Measurements from ENCODE around the gene ARMC5. TPM values are rescaled to one million over a fixed set of nuclear protein-coding genes. Genes with fewer than 3 reads are reported as not detected.
"Not testable (repeated sequence)": the region's sequence is repeated elsewhere in the genome, so short reads cannot be mapped to it uniquely, and the experiment has no call there.

The ARMC5 gene
- total RNA-seq, 2 donors from 2014 or later, result 9.4 to 12.1 TPM

GRCh38 chr16:31501226-31501965 lies 42.1 kb downstream of the ARMC5 start:
- H3K27ac ChIP-seq (ENCODE audit: low read depth, low read length), result no peak overlapping the region
- Mint-ChIP-seq H3K4me1 (peaks cover 5% of the 10 kb centered on the region), H3K27ac (no peak overlapping the region), H3K27me3 (ENCODE audit: insufficient read depth) (no peaks in the 10 kb centered on the region), H3K9me3 (no peaks in the 10 kb centered on the region), H3K4me3 (no peak overlapping the region), H3K36me3 (ENCODE audit: low read depth) (peaks cover 21% of the 10 kb centered on the region)
- DNase-seq, result no peak
- no peaks in the 10 kb centered on the region for H3K27me3 ChIP-seq (ENCODE audit: control insufficient read depth, insufficient read depth, low read length, poor library complexity, severe bottlenecking)
- peaks cover 23% of the 10 kb centered on the region for H3K36me3 ChIP-seq (ENCODE audit: control insufficient read depth, insufficient read depth, low read length)
- H3K9me3 ChIP-seq (ENCODE audit: control insufficient read depth, low read length), result no peaks in the 10 kb centered on the region
- no peak overlapping the region for H3K4me3 ChIP-seq (ENCODE audit: low read length)
- 69 to 100% methylated on average over 1 to 3 of the region's 3 CpGs for WGBS, 2 experiments (ENCODE audit: insufficient coverage in 1 of 2, insufficient read length in 1 of 2)
- H3K9ac ChIP-seq (ENCODE audit: extremely low read depth, low read length, poor library complexity, severe bottlenecking), result no peak overlapping the region
- H3K4me1 ChIP-seq (ENCODE audit: control insufficient read depth, insufficient read depth, low read length), result no peaks in the 10 kb centered on the region
- TF ChIP-seq CTCF (conservative IDR thresholded peaks at IDR 0.05), result no peak

- no peak for DNase-seq
- Histone ChIP-seq H3K9me3 (ENCODE audit: control insufficient read depth, low read length) (no peaks in the 10 kb centered on the region), H3K36me3 (ENCODE audit: control insufficient read depth, insufficient read depth, low read length) (peaks cover 19% of the 10 kb centered on the region), H3K9ac (ENCODE audit: extremely low read depth, low read length, poor library complexity, severe bottlenecking) (no peak overlapping the region), H3K27ac (ENCODE audit: low read depth, low read length) (no peak overlapping the region), H3K4me1 (ENCODE audit: control insufficient read depth, insufficient read depth, low read length) (no peaks in the 10 kb centered on the region), H3K4me3 (ENCODE audit: low read length) (no peak overlapping the region), H3K27me3 (ENCODE audit: control insufficient read depth, insufficient read depth, low read length, poor library complexity, severe bottlenecking) (no peaks in the 10 kb centered on the region)
- Mint-ChIP-seq H3K36me3 (ENCODE audit: low read depth) (peaks cover 18% of the 10 kb centered on the region), H3K4me3 (no peak overlapping the region), H3K27ac (no peak overlapping the region), H3K9me3 (no peaks in the 10 kb centered on the region), H3K27me3 (ENCODE audit: insufficient read depth) (no peaks in the 10 kb centered on the region), H3K4me1 (peaks cover 6% of the 10 kb centered on the region)
- WGBS, 2 experiments (ENCODE audit: insufficient coverage in 1 of 2, insufficient read length in 1 of 2), result 91 to 100% methylated on average over 1 to 4 of the region's 4 CpGs
- TF ChIP-seq CTCF (conservative IDR thresholded peaks at IDR 0.05), result no peak
Measured at GRCh38 chr16:31501966-31502348, 42.7 kb downstream of the ARMC5 start.

GRCh38 chr16:31502981-31503380 lies 43.7 kb downstream of the ARMC5 start:
- Mint-ChIP-seq H3K4me1 (peaks cover 12% of the 10 kb centered on the region), H3K27ac (no peak overlapping the region), H3K4me3 (no peak overlapping the region), H3K9me3 (no peaks in the 10 kb centered on the region), H3K27me3 (ENCODE audit: insufficient read depth) (no peaks in the 10 kb centered on the region), H3K36me3 (ENCODE audit: low read depth) (peaks cover 9% of the 10 kb centered on the region)
- Histone ChIP-seq H3K4me3 (ENCODE audit: low read length) (no peak overlapping the region), H3K36me3 (ENCODE audit: control insufficient read depth, insufficient read depth, low read length) (peaks cover 15% of the 10 kb centered on the region), H3K4me1 (ENCODE audit: control insufficient read depth, insufficient read depth, low read length) (no peaks in the 10 kb centered on the region), H3K9ac (ENCODE audit: extremely low read depth, low read length, poor library complexity, severe bottlenecking) (no peak overlapping the region), H3K27ac (ENCODE audit: low read depth, low read length) (no peak overlapping the region), H3K27me3 (ENCODE audit: control insufficient read depth, insufficient read depth, low read length, poor library complexity, severe bottlenecking) (no peaks in the 10 kb centered on the region), H3K9me3 (ENCODE audit: control insufficient read depth, low read length) (no peaks in the 10 kb centered on the region)
- DNase-seq, result no peak
- TF ChIP-seq CTCF (conservative IDR thresholded peaks at IDR 0.05), result no peak

- H3K4me3 ChIP-seq (ENCODE audit: low read length); H3K27me3 ChIP-seq (ENCODE audit: control insufficient read depth, insufficient read depth, low read length, poor library complexity, severe bottlenecking); H3K4me3 Mint-ChIP-seq; H3K36me3 Mint-ChIP-seq (ENCODE audit: low read depth); H3K9me3 ChIP-seq (ENCODE audit: control insufficient read depth, low read length); DNase-seq; H3K27ac Mint-ChIP-seq; H3K9me3 Mint-ChIP-seq; H3K27ac ChIP-seq (ENCODE audit: low read depth, low read length); H3K27me3 Mint-ChIP-seq (ENCODE audit: insufficient read depth); H3K9ac ChIP-seq (ENCODE audit: extremely low read depth, low read length, poor library complexity, severe bottlenecking); H3K4me1 ChIP-seq (ENCODE audit: control insufficient read depth, insufficient read depth, low read length): not testable (repeated sequence)
- 92 to 94% methylated on average over 8 of the region's 8 CpGs for WGBS, 2 experiments (ENCODE audit: insufficient coverage in 1 of 2, insufficient read length in 1 of 2)
- H3K36me3 ChIP-seq (ENCODE audit: control insufficient read depth, insufficient read depth, low read length), result peaks cover 10% of the 10 kb centered on the region
- H3K4me1 Mint-ChIP-seq, result peaks cover 14% of the 10 kb centered on the region
Measured at GRCh38 chr16:31503555-31503954, 44.3 kb downstream of the ARMC5 start.

Data from endodermal cell (in vitro differentiated cells).